Keratinocyte (primary cell): ENCODE data around the gene RAPGEF1. TPM values are rescaled to one million over a fixed set of nuclear protein-coding genes. Genes with fewer than 3 reads are reported as not detected.

ENCODE experiments used
- DNase-seq: peaks from one replicate; pipeline ENCODE4 v3.0.0-alpha.2; 2011; ENCODE audit warnings: low read depth, missing footprints, low spot score
- FAIRE-seq: peaks from 2 replicates; lab custom pipeline; 2011; peaks lifted over from hg19 to GRCh38; lab: Jason Lieb, UNC
- H2AFZ ChIP-seq: 2 replicates; pipeline ENCODE4 v1.6.0; 2012; ENCODE audit warnings: low read length, control low read depth, inconsistent platforms; ENCODE audit not compliant: control insufficient read depth
- H3K27ac ChIP-seq: 2 replicates; pipeline ENCODE4 v1.5.1; 2011; ENCODE audit warnings: low read length; ENCODE audit not compliant: control insufficient read depth, insufficient read depth
- H3K27me3 ChIP-seq: 3 replicates; pipeline ENCODE4 v1.6.0; 2011; ENCODE audit warnings: low read length; ENCODE audit not compliant: control insufficient read depth, insufficient read depth; ENCODE audit errors: extremely low read depth
- H3K36me3 ChIP-seq, 2 experiments: 2 replicates in 1 of 2; 3 replicates in 1 of 2; pipeline ENCODE4 v1.5.1; 2011; ENCODE audit warnings: low read length in 2 of 2, mild to moderate bottlenecking in 1 of 2; ENCODE audit not compliant: control insufficient read depth in 2 of 2, insufficient read depth in 2 of 2; ENCODE audit errors: extremely low read depth in 1 of 2
- H3K4me1 ChIP-seq: 3 replicates; pipeline ENCODE4 v1.5.1; 2011; ENCODE audit warnings: low read length; ENCODE audit not compliant: control insufficient read depth, insufficient read depth; ENCODE audit errors: extremely low read depth
- H3K4me2 ChIP-seq: 3 replicates; pipeline ENCODE4 v1.6.0; 2011; ENCODE audit warnings: low read depth, low read length; ENCODE audit not compliant: control insufficient read depth, insufficient read depth; ENCODE audit errors: extremely low read depth
- H3K4me3 ChIP-seq, 3 experiments: fragments of 200-600 bp in 1 of 3; sonication (generic) in 1 of 3; 2 replicates in 2 of 3; 3 replicates in 1 of 3; pipeline ENCODE4 v1.5.1; 2011 to 2016; ENCODE audit warnings: low read length in 3 of 3, mild to moderate bottlenecking in 3 of 3, control low read depth in 2 of 3, inconsistent platforms in 1 of 3, low read depth in 1 of 3, mixed read lengths in 1 of 3, mixed run types in 1 of 3, moderate library complexity in 1 of 3; ENCODE audit not compliant: control insufficient read depth in 2 of 3, insufficient read depth in 2 of 3; ENCODE audit errors: extremely low read depth in 1 of 3
- H3K79me2 ChIP-seq: 2 replicates; pipeline ENCODE4 v1.6.0; 2012; ENCODE audit warnings: low read length; ENCODE audit not compliant: control insufficient read depth, insufficient read depth
- H3K9ac ChIP-seq: 3 replicates; pipeline ENCODE4 v1.6.0; 2011; ENCODE audit warnings: low read length; ENCODE audit not compliant: control insufficient read depth, insufficient read depth; ENCODE audit errors: extremely low read depth
- H3K9me1 ChIP-seq: 3 replicates; pipeline ENCODE4 v1.6.0; 2011; ENCODE audit warnings: low read length; ENCODE audit not compliant: control insufficient read depth, insufficient read depth; ENCODE audit errors: extremely low read depth
- H3K9me3 ChIP-seq: 2 replicates; pipeline ENCODE4 v1.5.1; 2012; ENCODE audit warnings: low read depth, low read length; ENCODE audit not compliant: control insufficient read depth
- H4K20me1 ChIP-seq: 3 replicates; pipeline ENCODE4 v1.6.0; 2011; ENCODE audit warnings: low read length; ENCODE audit not compliant: control insufficient read depth, insufficient read depth; ENCODE audit errors: extremely low read depth
- CTCF ChIP-seq, 3 experiments: IDR thresholded peaks in 1 of 3; conservative IDR thresholded peaks in 1 of 3; optimal IDR thresholded peaks in 1 of 3; 2 replicates in 2 of 3; 3 replicates in 1 of 3; pipeline versions ENCODE3 to v1.5.1; 2011; ENCODE audit warnings: low read length in 3 of 3, mild to moderate bottlenecking in 3 of 3, moderate library complexity in 2 of 3, control low read depth in 1 of 3, inconsistent platforms in 1 of 3; ENCODE audit not compliant: insufficient read depth in 2 of 3; ENCODE audit errors: extremely low read depth in 1 of 3
- EZH2 ChIP-seq: IDR thresholded peaks from one replicate; pipeline ENCODE4 v1.6.1; 2012; ENCODE audit warnings: inconsistent platforms, mild to moderate bottlenecking, low read length, moderate library complexity
- dilution Hi-C: fragments of 300-500 bp; cut with MboI; formaldehyde crosslinking; loops from one replicate; pipeline ENCODE4 v1.7.0; 2020; ENCODE audit warnings: low sequenced_read_pairs; ENCODE audit not compliant: extremely low pct_ligation_motif_present
- polyA plus RNA-seq, 5 experiments: library from polyadenylated mRNA; depleted of rRNA in 3 of 5; stranded (reverse) in 3 of 5; stranded (forward) in 1 of 5; unstranded in 1 of 5; fragments of >200 nt; gene quantifications; 1 replicate in 1 of 5; 2 replicates in 3 of 5; 3 replicates in 1 of 5; pipeline versions ENCODE4 v1.2.1 to v1.2.3, GENCODE V29; 2011 to 2012; ENCODE audit warnings: missing spikeins in 2 of 5, low read depth in 1 of 5, low replicate concordance in 1 of 5

Gene RAPGEF1
- polyA plus RNA-seq, 1 donor (not counting 4 experiments of a cell fraction or from before 2014, with no cell fraction given), result 18.5 TPM

- Histone ChIP-seq H3K27me3 (no peaks in the 10 kb centered on the region), H2AFZ (no peak overlapping the region), H4K20me1 (no peaks in the 10 kb centered on the region), H3K27ac (no peak overlapping the region), H3K36me3 (peaks cover 19 to 21% of the 10 kb centered on the region in 2 experiments), H3K9me3 (no peaks in the 10 kb centered on the region), H3K9me1 (no peaks in the 10 kb centered on the region), H3K9ac (no peak overlapping the region), H3K4me3 (no peak overlapping the region), H3K79me2 (no peaks in the 10 kb centered on the region), H3K4me1 (no peaks in the 10 kb centered on the region), H3K4me2 (no peak overlapping the region)
- DNase-seq (no peak), FAIRE-seq (no peak)
- dilution Hi-C loops, result no loop called here
- TF ChIP-seq EZH2, result no peak
- no peak for TF ChIP-seq CTCF (optimal IDR thresholded peaks at IDR 0.05 in 1 of 3, IDR thresholded peaks at IDR 0.05 in 1 of 3, conservative IDR thresholded peaks at IDR 0.05 in 1 of 3; ENCODE audit: extremely low read depth in 1 of 3, insufficient read depth in 2 of 3, low read length in 3 of 3)
Measured at GRCh38 chr9:131595696-131596429, 144.0 kb downstream of the RAPGEF1 start.

- Histone ChIP-seq H3K4me3 (no peak overlapping the region), H4K20me1 (no peaks in the 10 kb centered on the region), H3K79me2 (no peaks in the 10 kb centered on the region), H3K4me1 (no peaks in the 10 kb centered on the region), H3K9me3 (no peaks in the 10 kb centered on the region), H3K27me3 (no peaks in the 10 kb centered on the region), H3K36me3 (peaks cover 21 to 22% of the 10 kb centered on the region in 2 experiments), H2AFZ (no peak overlapping the region), H3K9ac (no peak overlapping the region), H3K27ac (no peak overlapping the region), H3K4me2 (no peak overlapping the region), H3K9me1 (no peaks in the 10 kb centered on the region)
- DNase-seq, result no peak
- TF ChIP-seq EZH2 (no peak), CTCF (optimal IDR thresholded peaks at IDR 0.05 in 1 of 3, IDR thresholded peaks at IDR 0.05 in 1 of 3, conservative IDR thresholded peaks at IDR 0.05 in 1 of 3; ENCODE audit: extremely low read depth in 1 of 3, insufficient read depth in 2 of 3, low read length in 3 of 3) (no peak)
- dilution Hi-C loops, result no loop called here
- FAIRE-seq, result no peak
Measured at GRCh38 chr9:131594906-131595665, 144.8 kb downstream of the RAPGEF1 start.
